Dermis blood vessel endothelial cell (primary cell): ENCODE measurements around the gene NFATC3. TPM values are rescaled to one million over a fixed set of nuclear protein-coding genes. Genes with fewer than 3 reads are reported as not detected.

Experiments used
- DNase-seq: peaks from one replicate; pipeline ENCODE4 v3.0.0; 2010
- total RNA-seq: library from RNA; depleted of rRNA; stranded (reverse); fragments of >200 nt; gene quantifications from 2 replicates; pipeline ENCODE4 v1.2.3, GENCODE V29; 2014

Gene NFATC3
- total RNA-seq, 1 donor from 2014 or later, result 14.1 TPM

DNA sequence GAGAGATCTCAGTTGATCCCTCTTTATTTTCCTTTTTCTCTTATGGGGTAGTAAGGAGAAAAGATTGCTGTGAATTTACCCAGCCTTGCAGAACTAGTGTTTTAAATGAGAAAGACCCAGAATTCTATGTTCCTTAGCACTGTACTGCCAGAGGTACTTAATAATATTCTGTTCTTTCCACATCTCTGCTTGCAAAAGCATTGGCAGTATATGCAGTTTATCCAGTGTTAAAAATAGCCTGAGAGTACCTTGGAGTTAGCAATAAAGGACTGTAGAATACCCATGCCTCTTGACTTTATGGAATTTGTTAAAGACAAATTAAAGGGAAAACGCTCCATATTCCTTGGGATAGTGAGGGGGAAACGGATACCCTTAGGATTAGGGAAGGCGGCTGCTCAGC, 191.1 kb downstream of the NFATC3 start:
- DNase-seq, result no peak

Other genes with a start within 250 kb of the NFATC3 start
- 62.3 and 64.0 TPM in 2 replicates for gene THAP11, start 243.1 kb upstream of the NFATC3 start, total RNA-seq
- 176 and 260 TPM in 2 replicates for gene NUTF2, start 238.4 kb upstream of the NFATC3 start, total RNA-seq
- 21.7 and 30.0 TPM in 2 replicates for gene CENPT, start 237.7 kb upstream of the NFATC3 start, total RNA-seq
- 58.2 and 85.1 TPM in 2 replicates for gene EDC4, start 212.3 kb upstream of the NFATC3 start, total RNA-seq
- 0.14 and 0.51 TPM in 2 replicates for gene NRN1L, start 200.5 kb upstream of the NFATC3 start, total RNA-seq
- 24.7 and 30.8 TPM in 2 replicates for gene PSKH1, start 192.1 kb upstream of the NFATC3 start, total RNA-seq
- 0.17 and 0.88 TPM in 2 replicates for gene CTRL, start 153.5 kb upstream of the NFATC3 start, total RNA-seq
- 46.8 and 95.8 TPM in 2 replicates for gene PSMB10, start 148.5 kb upstream of the NFATC3 start, total RNA-seq
- gene LCAT, start 141.2 kb upstream of the NFATC3 start, total RNA-seq, result 3.3 and 6.5 TPM in 2 replicates
- gene SLC12A4, start 116.7 kb upstream of the NFATC3 start, total RNA-seq, result 68.9 and 94.1 TPM in 2 replicates
- not detected in 2 replicates for gene DPEP3, start 104.9 kb upstream of the NFATC3 start, total RNA-seq
- 2.9 and 3.7 TPM in 2 replicates for gene DPEP2, start 85.9 kb upstream of the NFATC3 start, total RNA-seq
- gene DPEP2NB, start 69.5 kb upstream of the NFATC3 start, total RNA-seq, result not detected in 2 replicates
- gene DDX28, start 62.1 kb upstream of the NFATC3 start, total RNA-seq, result 15.1 and 19.5 TPM in 2 replicates
- 26.4 and 34.9 TPM in 2 replicates for gene DUS2, start 62.1 kb upstream of the NFATC3 start, total RNA-seq
- 3.6 and 4.1 TPM in 2 replicates for gene ESRP2, start 150.8 kb downstream of the NFATC3 start, total RNA-seq
- gene PLA2G15, start 160.0 kb downstream of the NFATC3 start, total RNA-seq, result 28.6 and 38.9 TPM in 2 replicates
- 17.4 and 31.1 TPM in 2 replicates for gene SLC7A6, start 179.2 kb downstream of the NFATC3 start, total RNA-seq
- gene SLC7A6OS, start 225.6 kb downstream of the NFATC3 start, total RNA-seq, result 13.3 and 15.5 TPM in 2 replicates
- gene PRMT7, start 225.6 kb downstream of the NFATC3 start, total RNA-seq, result 50.0 and 54.4 TPM in 2 replicates